Ovary (tissue), 3 donors: ENCODE results near the gene TMEM250.

Experiments
- CTCF ChIP-seq, 3 donors: fragments of 450-650 bp in 2 of 3; fragments of 200-600 bp in 1 of 3; IDR thresholded peaks; one replicate each; pipeline versions ENCODE4 v1.5.1 to v1.8.0; 2016 to 2022; ENCODE audit warnings: antibody characterized with exemption in 3 of 3, mild to moderate bottlenecking in 1 of 3
- EP300 ChIP-seq: sonication (generic); formaldehyde crosslinking; IDR thresholded peaks from one replicate; pipeline ENCODE4 v1.6.1; 2017; ENCODE audit warnings: antibody characterized with exemption
- POLR2A ChIP-seq: fragments of 450-650 bp; IDR thresholded peaks from one replicate; pipeline ENCODE4 v1.6.1; 2017; ENCODE audit warnings: antibody characterized with exemption, mild to moderate bottlenecking, moderate library complexity
- donor health status: DM: no; HTN: no; CAD: no.

- TF ChIP-seq CTCF (IDR thresholded peaks at IDR 0.05) (no peak), POLR2A (no peak), EP300 (no peak)
Observed at GRCh38 chr9:136133959-136134484, 15.3 kb upstream of the TMEM250 start.
